ENCODE data around the gene MB. TPM values are rescaled to one million over a fixed set of nuclear protein-coding genes. Genes with fewer than 3 reads are reported as not detected.

Gene MB
- total RNA-seq, 1 donor from 2014 or later: not detected

- Mint-ChIP-seq H3K9me3 (ENCODE audit: unreplicated experiment) (peaks cover 3% of the 10 kb centered on the region), H3K27ac (ENCODE audit: unreplicated experiment) (no peak overlapping the region), H3K4me1 (ENCODE audit: unreplicated experiment) (peaks cover 24% of the 10 kb centered on the region), H3K4me3 (ENCODE audit: unreplicated experiment) (no peak overlapping the region), H3K27me3 (ENCODE audit: unreplicated experiment) (no peaks in the 10 kb centered on the region), H3K36me3 (ENCODE audit: unreplicated experiment) (peaks cover 46% of the 10 kb centered on the region)
- no peak for DNase-seq (ENCODE audit: extremely low spot score, unreplicated experiment)
- no peak for TF ChIP-seq CTCF (IDR thresholded peaks at IDR 0.05)
Measured at GRCh38 chr22:35661464-35661863, 44.3 kb upstream of the MB start.

- Mint-ChIP-seq H3K27me3 (ENCODE audit: unreplicated experiment) (no peaks in the 10 kb centered on the region), H3K4me1 (ENCODE audit: unreplicated experiment) (peaks cover 29% of the 10 kb centered on the region), H3K36me3 (ENCODE audit: unreplicated experiment) (peaks cover 49% of the 10 kb centered on the region), H3K27ac (ENCODE audit: unreplicated experiment) (peak overlapping the region; percentile 68), H3K4me3 (ENCODE audit: unreplicated experiment) (no peak overlapping the region), H3K9me3 (ENCODE audit: unreplicated experiment) (peaks cover 6% of the 10 kb centered on the region)
- DNase-seq (ENCODE audit: extremely low spot score, unreplicated experiment): peak; percentile 23
- no peak for TF ChIP-seq CTCF (IDR thresholded peaks at IDR 0.05)
Measured at GRCh38 chr22:35660291-35661127, 43.4 kb upstream of the MB start.

- peaks cover 3% of the 10 kb centered on the region for H3K9me3 Mint-ChIP-seq (ENCODE audit: unreplicated experiment)
- no peaks in the 10 kb centered on the region for H3K27me3 Mint-ChIP-seq (ENCODE audit: unreplicated experiment)
- peaks cover 25% of the 10 kb centered on the region for H3K4me1 Mint-ChIP-seq (ENCODE audit: unreplicated experiment)
- DNase-seq (ENCODE audit: extremely low spot score, unreplicated experiment): peak; percentile 51
- H3K36me3 Mint-ChIP-seq (ENCODE audit: unreplicated experiment): peaks cover 47% of the 10 kb centered on the region
- TF ChIP-seq CTCF (IDR thresholded peaks at IDR 0.05): no peak
- H3K27ac Mint-ChIP-seq (ENCODE audit: unreplicated experiment): no peak overlapping the region
- no peak overlapping the region for H3K4me3 Mint-ChIP-seq (ENCODE audit: unreplicated experiment)
Measured at GRCh38 chr22:35657571-35658312, 40.6 kb upstream of the MB start.

GRCh38 chr22:35656284-35656752 lies 39.2 kb upstream of the MB start:
- H3K4me1 Mint-ChIP-seq (ENCODE audit: unreplicated experiment): peaks cover 23% of the 10 kb centered on the region
- TF ChIP-seq CTCF (IDR thresholded peaks at IDR 0.05): no peak
- no peak overlapping the region for H3K27ac Mint-ChIP-seq (ENCODE audit: unreplicated experiment)
- H3K9me3 Mint-ChIP-seq (ENCODE audit: unreplicated experiment): peaks cover 3% of the 10 kb centered on the region
- no peaks in the 10 kb centered on the region for H3K27me3 Mint-ChIP-seq (ENCODE audit: unreplicated experiment)
- no peak overlapping the region for H3K4me3 Mint-ChIP-seq (ENCODE audit: unreplicated experiment)
- H3K36me3 Mint-ChIP-seq (ENCODE audit: unreplicated experiment): peaks cover 39% of the 10 kb centered on the region
- peak; percentile 34 for DNase-seq (ENCODE audit: extremely low spot score, unreplicated experiment)

- TF ChIP-seq CTCF (IDR thresholded peaks at IDR 0.05): no peak
- DNase-seq (ENCODE audit: extremely low spot score, unreplicated experiment): peak; percentile 19
- H3K27ac Mint-ChIP-seq (ENCODE audit: unreplicated experiment): no peak overlapping the region
- H3K27me3 Mint-ChIP-seq (ENCODE audit: unreplicated experiment): no peaks in the 10 kb centered on the region
- H3K36me3 Mint-ChIP-seq (ENCODE audit: unreplicated experiment): peaks cover 32% of the 10 kb centered on the region
- peaks cover 31% of the 10 kb centered on the region for H3K4me1 Mint-ChIP-seq (ENCODE audit: unreplicated experiment)
- H3K9me3 Mint-ChIP-seq (ENCODE audit: unreplicated experiment): peaks cover 3% of the 10 kb centered on the region
- H3K4me3 Mint-ChIP-seq (ENCODE audit: unreplicated experiment): no peak overlapping the region
Measured at GRCh38 chr22:35653824-35654223, 36.7 kb upstream of the MB start.

Measured in osteocyte (in vitro differentiated cells).